Measurements from ENCODE around the gene LIFR. TPM values are rescaled to one million over a fixed set of nuclear protein-coding genes. Genes with fewer than 3 reads are reported as not detected.

Gene LIFR
- total RNA-seq, 1 experiment from 2014 or later = 47.9 TPM

- intact Hi-C loops (cut with micrococcal nuclease; ENCODE audit: unreplicated experiment) = no loop called here
- TSS peak; percentile 33 for BruUV-seq (replicated peaks)
- no peaks in the 10 kb centered on the region for H3K9me3 ChIP-seq (ENCODE audit: low read depth, low read length, poor library complexity, severe bottlenecking)
- CTCF ChIA-PET = interaction anchor here (1.1 kb wide), 1 partner anchor 22 kb away, joined by 6 read pairs; no protein-coding TSS in a partner anchor
- POLR2A ChIA-PET (ENCODE audit: low non-redundant PET) = no interaction called here
- H3K27ac ChIP-seq (ENCODE audit: low read depth, low read length, poor library complexity, severe bottlenecking) = no peak overlapping the region
- DNase-seq (ENCODE audit: low spot score) = peak; percentile 57
- no peaks in the 10 kb centered on the region for H3K27me3 ChIP-seq (replicated peaks; ENCODE audit: insufficient read depth, low read depth, low read length, poor library complexity)
- no peaks in the 10 kb centered on the region for H3K4me1 ChIP-seq (ENCODE audit: insufficient read depth, low read length, poor library complexity, severe bottlenecking)
- no peak overlapping the region for H3K4me3 ChIP-seq (ENCODE audit: low read depth, low read length, poor library complexity, severe bottlenecking)
- peaks cover 31% of the 10 kb centered on the region for H3K36me3 ChIP-seq (ENCODE audit: insufficient read depth, low read length, poor library complexity, severe bottlenecking)
- TF ChIP-seq EZH2 (IDR thresholded peaks at IDR 0.05; ENCODE audit: borderline replicate concordance, low read depth, low read length, poor library complexity, severe bottlenecking) = no peak
- no peak for TF ChIP-seq CTCF (conservative IDR thresholded peaks at IDR 0.05; ENCODE audit: low read depth, low read length)
Observed at GRCh38 chr5:38463634-38464521, 92.6 kb downstream of the LIFR start.

GRCh38 chr5:38462976-38463633 lies 93.3 kb downstream of the LIFR start:
- no peak overlapping the region for H3K27ac ChIP-seq (ENCODE audit: low read depth, low read length, poor library complexity, severe bottlenecking)
- H3K4me3 ChIP-seq (ENCODE audit: low read depth, low read length, poor library complexity, severe bottlenecking) = no peak overlapping the region
- no peaks in the 10 kb centered on the region for H3K27me3 ChIP-seq (replicated peaks; ENCODE audit: insufficient read depth, low read depth, low read length, poor library complexity)
- BruUV-seq (replicated peaks) = no TSS peak
- CTCF ChIA-PET = no interaction called here
- TF ChIP-seq CTCF (conservative IDR thresholded peaks at IDR 0.05; ENCODE audit: low read depth, low read length) (no peak), EZH2 (IDR thresholded peaks at IDR 0.05; ENCODE audit: borderline replicate concordance, low read depth, low read length, poor library complexity, severe bottlenecking) (no peak)
- no peaks in the 10 kb centered on the region for H3K9me3 ChIP-seq (ENCODE audit: low read depth, low read length, poor library complexity, severe bottlenecking)
- no peaks in the 10 kb centered on the region for H3K4me1 ChIP-seq (ENCODE audit: insufficient read depth, low read length, poor library complexity, severe bottlenecking)
- H3K36me3 ChIP-seq (ENCODE audit: insufficient read depth, low read length, poor library complexity, severe bottlenecking) = peaks cover 38% of the 10 kb centered on the region
- POLR2A ChIA-PET (ENCODE audit: low non-redundant PET) = no interaction called here
- DNase-seq (ENCODE audit: low spot score) = no peak
- intact Hi-C loops (cut with micrococcal nuclease; ENCODE audit: unreplicated experiment) = no loop called here

DNA sequence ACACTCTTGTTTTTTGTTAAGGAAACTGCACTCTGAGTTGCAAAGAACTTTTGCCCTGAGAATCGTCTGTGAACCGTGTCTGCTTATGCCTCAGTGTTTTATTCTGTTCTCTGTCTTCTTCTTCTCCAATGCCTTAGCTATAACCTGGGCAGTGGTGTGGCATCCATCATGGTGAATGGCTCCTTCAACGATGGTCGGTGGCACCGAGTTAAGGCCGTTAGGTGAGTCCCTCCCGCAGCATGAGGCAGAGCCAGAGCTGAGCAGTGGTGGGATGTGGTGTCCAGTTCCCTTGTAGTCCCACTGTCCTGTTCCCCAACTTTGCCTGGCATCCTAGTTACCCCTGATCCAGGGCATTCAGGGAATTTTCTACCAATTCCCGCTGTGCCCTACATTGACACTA lies 98.3 kb downstream of the LIFR start:
- DNase-seq (ENCODE audit: low spot score) = no peak
- Histone ChIP-seq H3K4me3 (ENCODE audit: low read depth, low read length, poor library complexity, severe bottlenecking) (no peak overlapping the region), H3K27ac (ENCODE audit: low read depth, low read length, poor library complexity, severe bottlenecking) (no peak overlapping the region), H3K27me3 (replicated peaks; ENCODE audit: insufficient read depth, low read depth, low read length, poor library complexity) (no peaks in the 10 kb centered on the region), H3K4me1 (ENCODE audit: insufficient read depth, low read length, poor library complexity, severe bottlenecking) (no peaks in the 10 kb centered on the region), H3K9me3 (ENCODE audit: low read depth, low read length, poor library complexity, severe bottlenecking) (no peaks in the 10 kb centered on the region), H3K36me3 (ENCODE audit: insufficient read depth, low read length, poor library complexity, severe bottlenecking) (peaks cover 37% of the 10 kb centered on the region)
- no peak for TF ChIP-seq CTCF (conservative IDR thresholded peaks at IDR 0.05; ENCODE audit: low read depth, low read length)
- no peak for TF ChIP-seq EZH2 (IDR thresholded peaks at IDR 0.05; ENCODE audit: borderline replicate concordance, low read depth, low read length, poor library complexity, severe bottlenecking)
- CTCF ChIA-PET = no interaction called here
- no TSS peak for BruUV-seq (replicated peaks)
- POLR2A ChIA-PET (ENCODE audit: low non-redundant PET) = no interaction called here
- intact Hi-C loops (cut with micrococcal nuclease; ENCODE audit: unreplicated experiment) = no loop called here

Data from A673 (cell line).